ENCODE data around the gene VKORC1.

The VKORC1 gene

DNA sequence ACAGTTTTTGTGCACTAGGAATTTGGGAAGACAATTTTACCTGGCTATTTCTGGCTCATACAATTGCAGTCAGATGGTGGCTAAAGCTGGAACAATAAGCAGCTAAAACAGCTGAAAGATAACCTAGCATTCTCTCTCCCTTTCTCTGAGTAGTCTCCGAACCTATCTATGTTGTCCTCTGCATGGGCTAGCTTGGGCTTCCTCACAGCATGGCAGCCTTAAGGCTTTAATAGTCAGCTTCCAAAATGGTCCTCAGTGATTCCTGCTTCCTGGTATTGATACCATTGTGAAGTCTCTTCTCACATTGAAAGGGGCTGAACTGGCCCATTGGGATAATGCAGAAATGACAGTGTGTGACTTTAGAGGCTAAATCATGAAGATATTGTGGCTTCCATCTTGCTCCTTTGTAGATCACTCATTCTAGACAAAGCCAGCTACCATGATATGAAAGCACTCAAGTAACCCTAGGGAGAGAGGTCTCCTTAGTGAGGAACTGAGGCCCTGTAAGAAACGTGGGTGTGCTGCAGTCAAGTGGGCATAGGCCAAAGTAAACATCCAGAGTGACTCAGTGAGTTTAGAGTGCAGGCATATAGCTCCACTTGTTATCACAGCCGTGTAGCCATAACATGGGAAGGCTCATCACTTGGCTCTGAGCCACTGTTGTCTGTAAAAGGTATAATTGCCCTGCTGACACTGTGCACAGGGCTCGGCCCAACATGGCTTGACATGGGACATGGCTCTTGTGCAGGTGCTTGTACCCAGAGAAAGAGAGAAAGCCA, 5.5 kb upstream of the VKORC1 start:
- Histone ChIP-seq H3K36me3 (ENCODE audit: control insufficient read depth, insufficient read depth, low read length, severe bottlenecking) (no peaks in the 10 kb centered on the region), H3K9me3 (ENCODE audit: control insufficient read depth, low read length) (peaks cover 4% of the 10 kb centered on the region), H3K4me1 (ENCODE audit: control insufficient read depth, insufficient read depth, low read length) (peaks cover 8% of the 10 kb centered on the region), H3K4me3 (ENCODE audit: low read length) (no peak overlapping the region), H3K27me3 (replicated peaks; ENCODE audit: control insufficient read depth, insufficient read depth, low read length) (no peaks in the 10 kb centered on the region), H3K9ac (ENCODE audit: low read length) (no peak overlapping the region)
- DNase-seq (ENCODE audit: low read depth), result no peak

DNA sequence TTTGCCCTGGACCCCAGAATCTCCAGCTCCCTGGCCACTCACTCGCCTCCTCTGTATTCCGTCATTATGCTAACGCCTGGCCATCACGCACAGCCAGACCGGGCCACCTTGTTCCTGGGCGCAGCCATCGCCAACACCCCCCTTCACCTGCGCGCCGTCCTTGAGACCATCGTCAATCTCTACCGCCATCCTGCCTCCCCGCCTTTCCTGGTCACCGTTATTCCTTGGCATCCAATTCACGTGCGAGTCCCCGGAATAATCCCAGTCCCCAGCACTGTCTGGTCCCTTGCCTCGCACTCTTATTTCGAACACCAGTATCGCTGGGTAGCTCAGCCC, 541 bp downstream of the VKORC1 start:
- peak; percentile 47 for DNase-seq (ENCODE audit: low read depth)
- H3K9me3 ChIP-seq (ENCODE audit: control insufficient read depth, low read length), result no peaks in the 10 kb centered on the region
- H3K9ac ChIP-seq (ENCODE audit: low read length), result peak overlapping the region; percentile 92
- H3K36me3 ChIP-seq (ENCODE audit: control insufficient read depth, insufficient read depth, low read length, severe bottlenecking), result peaks cover 12% of the 10 kb centered on the region
- H3K4me1 ChIP-seq (ENCODE audit: control insufficient read depth, insufficient read depth, low read length), result peaks cover 26% of the 10 kb centered on the region
- no peaks in the 10 kb centered on the region for H3K27me3 ChIP-seq (replicated peaks; ENCODE audit: control insufficient read depth, insufficient read depth, low read length)
- H3K4me3 ChIP-seq (ENCODE audit: low read length), result peak overlapping the region; percentile 88

DNA sequence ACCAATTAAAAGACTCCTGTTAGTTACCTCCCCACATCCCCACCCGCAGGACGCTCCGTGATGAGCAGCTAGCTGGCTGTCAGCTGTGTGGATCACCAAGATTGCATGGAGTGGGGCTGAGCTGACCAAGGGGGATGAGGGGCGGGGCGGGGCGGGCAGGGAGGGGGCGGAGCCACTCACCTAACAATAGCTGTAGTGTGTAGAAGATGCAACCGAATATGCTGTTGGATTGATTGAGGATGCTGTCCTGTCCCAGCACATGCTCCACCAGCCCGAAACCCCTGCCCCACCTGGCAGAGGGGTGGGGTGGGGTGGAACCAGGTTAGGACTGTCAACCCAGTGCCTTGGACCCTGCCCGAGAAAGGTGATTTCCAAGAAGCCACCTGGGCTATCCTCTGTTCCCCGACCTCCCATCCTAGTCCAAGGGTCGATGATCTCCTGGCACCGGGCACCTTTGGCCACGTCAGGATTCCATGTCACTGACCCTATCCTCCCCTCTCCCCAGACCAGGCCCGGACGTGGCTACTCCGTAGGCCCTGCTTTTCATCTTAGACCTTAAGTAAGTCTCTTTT, 1.4 kb downstream of the VKORC1 start:
- DNase-seq (ENCODE audit: low read depth), result peak; percentile 61
- Histone ChIP-seq H3K36me3 (ENCODE audit: control insufficient read depth, insufficient read depth, low read length, severe bottlenecking) (peaks cover 14% of the 10 kb centered on the region), H3K4me1 (ENCODE audit: control insufficient read depth, insufficient read depth, low read length) (peaks cover 26% of the 10 kb centered on the region), H3K4me3 (ENCODE audit: low read length) (peak overlapping the region; percentile 88), H3K9me3 (ENCODE audit: control insufficient read depth, low read length) (no peaks in the 10 kb centered on the region), H3K9ac (ENCODE audit: low read length) (peak overlapping the region; percentile 92), H3K27me3 (replicated peaks; ENCODE audit: control insufficient read depth, insufficient read depth, low read length) (no peaks in the 10 kb centered on the region)

DNA sequence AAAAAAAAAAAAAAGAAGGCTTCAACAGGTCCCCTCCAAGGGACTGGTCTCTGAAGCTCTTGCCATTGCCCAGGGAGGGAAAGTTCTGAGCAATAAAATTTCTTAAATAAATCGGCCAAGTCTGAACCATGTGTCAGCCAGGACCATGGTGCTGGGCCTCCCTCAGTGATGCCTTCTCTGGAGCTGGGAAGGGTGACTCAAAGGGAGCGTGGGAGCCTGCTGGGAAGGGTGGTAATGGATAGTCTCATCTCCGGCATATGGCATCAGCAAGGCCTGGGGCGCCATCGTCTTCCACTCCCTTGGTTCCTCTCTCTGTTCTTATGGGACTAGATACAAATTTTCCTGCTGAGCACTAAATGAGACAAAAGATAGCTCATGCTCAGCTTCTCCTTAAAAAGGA, 2.3 kb downstream of the VKORC1 start:
- peak overlapping the region; percentile 23 for H3K9ac ChIP-seq (ENCODE audit: low read length)
- H3K9me3 ChIP-seq (ENCODE audit: control insufficient read depth, low read length), result no peaks in the 10 kb centered on the region
- DNase-seq (ENCODE audit: low read depth), result no peak
- peaks cover 14% of the 10 kb centered on the region for H3K36me3 ChIP-seq (ENCODE audit: control insufficient read depth, insufficient read depth, low read length, severe bottlenecking)
- no peaks in the 10 kb centered on the region for H3K27me3 ChIP-seq (replicated peaks; ENCODE audit: control insufficient read depth, insufficient read depth, low read length)
- peaks cover 26% of the 10 kb centered on the region for H3K4me1 ChIP-seq (ENCODE audit: control insufficient read depth, insufficient read depth, low read length)
- H3K4me3 ChIP-seq (ENCODE audit: low read length), result no peak overlapping the region

DNA sequence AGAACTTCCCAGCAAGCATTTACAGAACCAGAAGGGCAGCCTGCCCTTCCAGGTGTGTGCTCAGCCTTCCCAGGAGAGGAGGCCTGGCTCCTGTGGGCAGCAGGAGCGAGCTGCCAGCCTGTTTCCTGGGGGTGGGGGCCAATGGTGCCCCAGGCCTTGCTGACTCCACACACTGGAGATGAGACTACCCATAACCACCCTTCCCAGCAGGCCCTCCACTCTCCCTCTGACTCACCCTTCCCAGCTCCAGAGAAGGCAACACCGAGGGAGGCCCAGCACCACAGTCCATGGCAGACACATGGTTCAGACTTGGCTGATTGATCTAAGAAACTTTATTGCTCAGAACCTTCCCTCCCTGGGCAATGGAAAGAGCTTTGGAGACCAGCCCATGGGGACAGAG, 4.1 kb downstream of the VKORC1 start:
- peak; percentile 14 for DNase-seq (ENCODE audit: low read depth)
- H3K4me1 ChIP-seq (ENCODE audit: control insufficient read depth, insufficient read depth, low read length), result peaks cover 23% of the 10 kb centered on the region
- H3K36me3 ChIP-seq (ENCODE audit: control insufficient read depth, insufficient read depth, low read length, severe bottlenecking), result peaks cover 14% of the 10 kb centered on the region
- H3K9me3 ChIP-seq (ENCODE audit: control insufficient read depth, low read length), result no peaks in the 10 kb centered on the region
- no peak overlapping the region for H3K4me3 ChIP-seq (ENCODE audit: low read length)
- no peaks in the 10 kb centered on the region for H3K27me3 ChIP-seq (replicated peaks; ENCODE audit: control insufficient read depth, insufficient read depth, low read length)
- peak overlapping the region; percentile 22 for H3K9ac ChIP-seq (ENCODE audit: low read length)

DNA sequence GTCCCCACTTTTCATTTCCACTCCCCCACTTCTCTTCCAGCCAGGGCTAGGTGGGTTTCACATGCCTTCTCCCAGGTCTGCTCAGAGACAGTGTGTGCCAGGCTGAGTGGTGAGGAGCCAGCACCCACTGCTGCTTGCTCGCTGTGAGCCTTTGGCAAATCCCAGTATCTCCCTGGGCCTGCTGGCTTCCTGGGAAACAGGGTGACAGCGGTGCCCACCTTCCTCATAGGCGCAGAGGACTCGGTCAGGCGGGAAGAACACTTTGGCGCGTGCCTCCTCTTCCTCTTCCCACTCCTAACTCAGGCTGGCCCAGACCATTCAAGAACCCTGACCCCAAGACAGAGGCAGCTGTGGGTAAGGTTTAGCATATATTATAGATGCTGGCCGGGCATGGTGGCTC, 5.4 kb downstream of the VKORC1 start:
- Histone ChIP-seq H3K27me3 (replicated peaks; ENCODE audit: control insufficient read depth, insufficient read depth, low read length) (no peaks in the 10 kb centered on the region), H3K9ac (ENCODE audit: low read length) (no peak overlapping the region), H3K36me3 (ENCODE audit: control insufficient read depth, insufficient read depth, low read length, severe bottlenecking) (peaks cover 18% of the 10 kb centered on the region), H3K4me1 (ENCODE audit: control insufficient read depth, insufficient read depth, low read length) (peaks cover 18% of the 10 kb centered on the region), H3K9me3 (ENCODE audit: control insufficient read depth, low read length) (no peaks in the 10 kb centered on the region), H3K4me3 (ENCODE audit: low read length) (no peak overlapping the region)
- DNase-seq (ENCODE audit: low read depth), result no peak

DNA sequence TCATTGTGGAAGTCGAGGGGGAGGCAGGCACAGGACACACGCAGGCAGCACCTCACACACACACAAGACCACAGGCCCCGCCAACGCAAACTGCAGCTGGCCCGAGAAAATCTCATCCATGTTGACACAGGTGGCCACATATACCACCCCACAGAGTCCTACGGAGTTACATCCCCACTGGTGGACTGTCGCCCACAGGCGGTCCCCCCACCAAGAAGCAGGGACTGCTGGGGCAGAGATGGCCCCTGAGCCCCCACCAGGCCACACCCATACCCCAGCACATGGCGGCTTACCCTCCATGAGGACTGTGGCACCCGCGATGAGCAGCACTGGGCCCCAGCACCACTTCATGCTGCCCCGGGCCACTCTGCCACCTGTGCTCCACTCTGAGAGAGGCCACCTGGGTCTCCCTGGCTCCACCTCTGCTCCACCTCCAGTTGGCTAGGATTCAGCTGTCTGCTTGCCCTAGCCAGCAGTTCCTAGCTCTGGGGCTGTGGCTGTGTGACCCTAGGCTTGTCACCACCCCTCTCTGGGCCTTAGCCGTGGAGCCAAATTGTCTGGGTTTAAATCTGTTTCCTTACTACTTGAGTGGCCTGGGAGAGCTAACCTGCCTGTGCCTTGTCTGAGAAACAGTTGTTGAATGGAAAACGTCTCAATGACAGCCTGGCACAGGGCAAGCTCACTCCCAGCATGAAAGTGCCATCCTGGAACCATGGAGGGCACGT, 6.0 kb downstream of the VKORC1 start, which contains the start of gene PRSS53:
Gene PRSS53, minus strand, starts transcription at position 485 of the 725 bp plus-strand sequence. Its CDS starts 134 bp downstream, at position 351.
- H3K36me3 ChIP-seq (ENCODE audit: control insufficient read depth, insufficient read depth, low read length, severe bottlenecking), result peaks cover 23% of the 10 kb centered on the region
- H3K9me3 ChIP-seq (ENCODE audit: control insufficient read depth, low read length), result no peaks in the 10 kb centered on the region
- H3K4me3 ChIP-seq (ENCODE audit: low read length), result no peak within 1 kb of the TSS
- no peaks in the 10 kb centered on the region for H3K27me3 ChIP-seq (replicated peaks; ENCODE audit: control insufficient read depth, insufficient read depth, low read length)
- DNase-seq (ENCODE audit: low read depth), result no peak
- no peak within 1 kb of the TSS for H3K9ac ChIP-seq (ENCODE audit: low read length)
- peaks cover 14% of the 10 kb centered on the region for H3K4me1 ChIP-seq (ENCODE audit: control insufficient read depth, insufficient read depth, low read length)

DNA sequence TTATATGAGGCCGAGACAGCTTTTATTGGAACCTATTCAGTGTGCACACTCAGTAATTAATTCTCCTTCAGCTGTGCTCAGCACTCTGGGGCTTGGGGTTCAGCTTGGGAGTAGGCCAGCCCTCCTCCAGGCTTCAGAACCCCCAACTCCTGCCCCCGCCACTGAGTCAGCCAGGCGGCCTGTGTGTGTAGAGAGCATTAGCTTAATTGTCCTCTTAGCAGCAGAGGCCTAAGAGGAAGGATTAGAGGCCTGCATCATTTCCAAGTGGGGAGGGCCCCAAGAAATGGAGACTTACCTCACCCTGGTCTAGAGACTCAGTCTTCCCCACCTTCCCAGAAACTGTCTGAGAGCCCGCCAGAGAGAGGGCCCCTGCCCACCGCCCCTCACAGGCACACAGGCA, 6.6 kb downstream of the VKORC1 start:
- Histone ChIP-seq H3K4me3 (ENCODE audit: low read length) (no peak overlapping the region), H3K27me3 (replicated peaks; ENCODE audit: control insufficient read depth, insufficient read depth, low read length) (no peaks in the 10 kb centered on the region), H3K4me1 (ENCODE audit: control insufficient read depth, insufficient read depth, low read length) (peaks cover 16% of the 10 kb centered on the region), H3K9me3 (ENCODE audit: control insufficient read depth, low read length) (no peaks in the 10 kb centered on the region), H3K36me3 (ENCODE audit: control insufficient read depth, insufficient read depth, low read length, severe bottlenecking) (peaks cover 23% of the 10 kb centered on the region), H3K9ac (ENCODE audit: low read length) (no peak overlapping the region)
- no peak for DNase-seq (ENCODE audit: low read depth)

DNA sequence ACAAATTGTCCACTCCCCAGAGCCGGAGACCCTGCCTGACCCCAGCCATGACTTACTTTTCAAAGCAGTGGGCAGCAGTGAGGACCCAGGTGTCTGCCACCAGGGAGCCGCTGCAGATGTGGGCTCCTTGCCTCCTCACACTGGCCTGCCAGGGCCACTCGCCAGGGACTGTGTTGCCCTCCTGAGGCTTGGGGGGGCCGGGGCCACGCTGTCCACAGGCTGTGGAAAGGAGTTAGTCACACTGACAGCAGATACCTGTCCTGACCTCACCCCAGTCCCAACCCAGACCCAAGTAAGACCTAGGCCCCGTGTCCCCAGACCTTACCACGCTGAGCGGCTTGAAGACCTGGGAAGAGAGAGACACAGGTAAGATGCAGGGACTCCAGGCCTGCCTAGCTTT, 7.1 kb downstream of the VKORC1 start:
- Histone ChIP-seq H3K27me3 (replicated peaks; ENCODE audit: control insufficient read depth, insufficient read depth, low read length) (no peaks in the 10 kb centered on the region), H3K4me1 (ENCODE audit: control insufficient read depth, insufficient read depth, low read length) (peaks cover 16% of the 10 kb centered on the region), H3K9ac (ENCODE audit: low read length) (no peak overlapping the region), H3K4me3 (ENCODE audit: low read length) (no peak overlapping the region), H3K36me3 (ENCODE audit: control insufficient read depth, insufficient read depth, low read length, severe bottlenecking) (peaks cover 23% of the 10 kb centered on the region), H3K9me3 (ENCODE audit: control insufficient read depth, low read length) (no peaks in the 10 kb centered on the region)
- DNase-seq (ENCODE audit: low read depth), result no peak

DNA sequence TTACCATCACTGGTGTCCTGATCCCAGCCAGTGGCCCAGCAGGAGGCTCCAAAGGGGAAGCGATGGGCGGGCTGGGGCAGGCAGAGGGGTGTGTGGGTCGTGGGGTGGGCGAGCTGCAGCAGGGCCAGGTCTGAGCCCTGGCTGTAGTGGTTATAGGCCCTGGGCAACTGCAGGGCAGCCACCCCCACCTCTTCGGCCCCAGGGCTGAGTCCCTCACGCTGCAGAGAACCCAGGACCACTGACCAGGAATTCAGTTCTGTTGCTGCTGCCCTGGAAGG, 8.0 kb downstream of the VKORC1 start:
- DNase-seq (ENCODE audit: low read depth), result no peak
- Histone ChIP-seq H3K4me3 (ENCODE audit: low read length) (no peak overlapping the region), H3K9ac (ENCODE audit: low read length) (no peak overlapping the region), H3K4me1 (ENCODE audit: control insufficient read depth, insufficient read depth, low read length) (peaks cover 17% of the 10 kb centered on the region), H3K27me3 (replicated peaks; ENCODE audit: control insufficient read depth, insufficient read depth, low read length) (no peaks in the 10 kb centered on the region), H3K36me3 (ENCODE audit: control insufficient read depth, insufficient read depth, low read length, severe bottlenecking) (peaks cover 23% of the 10 kb centered on the region), H3K9me3 (ENCODE audit: control insufficient read depth, low read length) (no peaks in the 10 kb centered on the region)

DNA sequence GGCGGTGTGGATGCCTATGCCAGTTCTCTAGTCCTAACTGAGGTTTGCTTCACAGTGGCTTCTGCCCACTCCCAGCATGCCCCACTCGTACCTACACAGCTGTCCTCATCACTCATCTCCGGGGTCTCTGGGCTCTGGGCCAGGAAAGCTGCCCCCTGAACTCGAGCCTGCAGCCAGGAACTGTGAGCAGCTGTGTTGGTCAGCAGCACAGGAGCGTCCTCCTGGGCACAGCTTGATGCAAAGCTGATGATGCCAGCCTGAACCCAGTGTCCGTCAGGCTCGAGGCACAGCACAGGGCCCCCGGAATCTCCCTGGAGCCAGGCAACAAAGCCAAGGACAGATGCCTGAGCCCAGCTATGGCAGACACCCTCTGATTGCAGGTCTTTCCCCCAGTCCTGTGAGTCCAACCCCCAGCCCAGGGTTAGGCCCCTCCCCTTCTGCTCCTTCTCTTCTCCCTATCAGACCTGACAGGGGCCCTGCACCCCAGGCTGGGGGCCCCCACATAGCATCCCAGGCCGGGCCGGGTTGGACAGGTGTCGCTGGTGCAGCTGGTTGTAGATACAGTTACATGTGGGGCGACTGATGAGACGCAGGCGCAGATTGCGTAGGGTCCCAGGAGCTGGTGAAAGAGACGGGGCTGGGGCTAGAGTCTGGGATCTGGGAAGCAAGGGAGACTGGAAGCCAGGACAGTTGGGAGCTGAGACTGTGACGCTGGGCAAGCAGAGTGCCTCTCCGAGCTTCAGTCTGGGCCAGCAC, 8.5 kb downstream of the VKORC1 start:
- Histone ChIP-seq H3K9me3 (ENCODE audit: control insufficient read depth, low read length) (no peaks in the 10 kb centered on the region), H3K4me3 (ENCODE audit: low read length) (no peak overlapping the region), H3K9ac (ENCODE audit: low read length) (no peak overlapping the region), H3K4me1 (ENCODE audit: control insufficient read depth, insufficient read depth, low read length) (peaks cover 17% of the 10 kb centered on the region), H3K36me3 (ENCODE audit: control insufficient read depth, insufficient read depth, low read length, severe bottlenecking) (peaks cover 21% of the 10 kb centered on the region), H3K27me3 (replicated peaks; ENCODE audit: control insufficient read depth, insufficient read depth, low read length) (no peaks in the 10 kb centered on the region)
- DNase-seq (ENCODE audit: low read depth), result no peak

Measured in adipocyte (in vitro differentiated cells).